IMR-90 (cell line): ENCODE results near the gene FNTB. TPM values are rescaled to one million over a fixed set of nuclear protein-coding genes. Genes with fewer than 3 reads are reported as not detected.

Source experiments
- ATAC-seq: fragments of 200-7000 bp; cut with Tn5 transposase; 2 replicates; pipeline ENCODE4 v1.9.1; 2020; ENCODE audit warnings: low read depth, mild to moderate bottlenecking, moderate library complexity
- BruUV-seq: library from RNA; stranded (reverse); fragments of 400-500 nt; replicated peaks from 2 replicates; lab custom pipeline; 2021; lab: Mats Ljungman, UMichigan
- CTCF ChIA-PET: fragments of 300-600 bp; formaldehyde crosslinking; extraction: SDS; loops from one replicate; lab custom pipeline; 2021; ENCODE audit warnings: antibody characterized with exemption; lab: Yijun Ruan, JAX
- POLR2A ChIA-PET: fragments of 300-600 bp; sonication (Branson Sonifier 250); formaldehyde crosslinking; loops from one replicate; lab custom pipeline; 2022; ENCODE audit warnings: antibody characterized with exemption; ENCODE audit not compliant: unreplicated experiment; lab: Charles Lee
- DNase-seq: peaks from one replicate; pipeline ENCODE4 v3.0.0; 2013
- H2AFZ ChIP-seq: replicated peaks from 2 replicates; pipeline ENCODE3; 2013; ENCODE audit warnings: low read length, mild to moderate bottlenecking; ENCODE audit not compliant: poor library complexity
- H2AK5ac ChIP-seq: 2 replicates; pipeline ENCODE4 v1.6.1; 2013; ENCODE audit warnings: low read depth, low read length, inconsistent platforms
- H2AK9ac ChIP-seq: replicated peaks from 2 replicates; pipeline ENCODE3; 2013; ENCODE audit warnings: mild to moderate bottlenecking, low read depth, low read length, moderate library complexity; ENCODE audit not compliant: poor library complexity
- H2BK120ac ChIP-seq: 2 replicates; pipeline ENCODE4 v1.6.1; 2013; ENCODE audit warnings: low read depth, low read length, inconsistent platforms
- H2BK15ac ChIP-seq: 3 replicates; pipeline ENCODE4 v1.6.1; 2013; ENCODE audit warnings: low read depth, low read length, inconsistent platforms
- H2BK20ac ChIP-seq: 2 replicates; pipeline ENCODE4 v1.6.1; 2013; ENCODE audit warnings: low read depth, mild to moderate bottlenecking, inconsistent platforms, low read length, moderate library complexity
- H2BK5ac ChIP-seq: 2 replicates; pipeline ENCODE4 v1.6.1; 2013; ENCODE audit warnings: mild to moderate bottlenecking, low read depth, low read length, inconsistent platforms; ENCODE audit not compliant: poor library complexity, severe bottlenecking
- H3K14ac ChIP-seq: replicated peaks from 2 replicates; pipeline ENCODE4 v1.6.1; 2013; ENCODE audit warnings: low read depth, low read length, inconsistent platforms
- H3K18ac ChIP-seq: 2 replicates; pipeline ENCODE4 v1.6.1; 2013; ENCODE audit warnings: low read depth, low read length, control low read depth
- H3K23ac ChIP-seq: 2 replicates; pipeline ENCODE4 v1.6.1; 2013; ENCODE audit warnings: low read depth, low read length, inconsistent platforms
- H3K27ac ChIP-seq: 2 replicates; pipeline ENCODE4 v1.5.1; 2013; ENCODE audit warnings: mild to moderate bottlenecking, control low read depth, low read length; ENCODE audit not compliant: insufficient read depth
- H3K27me3 ChIP-seq: 2 replicates; pipeline ENCODE4 v1.6.1; 2013; ENCODE audit warnings: low read length; ENCODE audit not compliant: control insufficient read depth, insufficient read depth
- H3K36me3 ChIP-seq: 2 replicates; pipeline ENCODE4 v1.6.1; 2013; ENCODE audit warnings: low read length, mixed read lengths; ENCODE audit not compliant: control insufficient read depth, insufficient read depth
- H3K4ac ChIP-seq: 2 replicates; pipeline ENCODE4 v1.6.1; 2013; ENCODE audit warnings: low read depth, low read length, inconsistent platforms
- H3K4me1 ChIP-seq: 2 replicates; pipeline ENCODE4 v1.6.1; 2013; ENCODE audit warnings: low read length, mixed read lengths; ENCODE audit not compliant: control insufficient read depth, insufficient read depth
- H3K4me2 ChIP-seq: 2 replicates; pipeline ENCODE4 v1.6.1; 2013; ENCODE audit warnings: low read depth, mild to moderate bottlenecking, control low read depth, low read length, moderate library complexity
- H3K4me3 ChIP-seq: 2 replicates; pipeline ENCODE4 v1.5.1; 2013; ENCODE audit warnings: low read depth, mild to moderate bottlenecking, control low read depth, low read length, moderate library complexity; ENCODE audit not compliant: insufficient read depth
- H3K56ac ChIP-seq: 2 replicates; pipeline ENCODE4 v1.6.1; 2013; ENCODE audit warnings: low read length, inconsistent platforms; ENCODE audit not compliant: insufficient read depth; ENCODE audit errors: extremely low read depth
- H3K79me1 ChIP-seq, 2 experiments: 2 replicates each; pipeline ENCODE4 v1.6.1; 2013; ENCODE audit warnings: low read length in 2 of 2, inconsistent platforms in 1 of 2, low read depth in 1 of 2
- H3K9ac ChIP-seq: 2 replicates; pipeline ENCODE4 v1.6.1; 2013; ENCODE audit warnings: low read depth, low read length, control low read depth
- H3K9me1 ChIP-seq: 2 replicates; pipeline ENCODE4 v1.6.1; 2013; ENCODE audit warnings: low read length, inconsistent platforms; ENCODE audit not compliant: insufficient read depth
- H3K9me3 ChIP-seq: 2 replicates; pipeline ENCODE4 v1.6.1; 2013; ENCODE audit warnings: low read length; ENCODE audit not compliant: control insufficient read depth, insufficient read depth
- H4K20me1 ChIP-seq: 2 replicates; pipeline ENCODE4 v1.6.1; 2013; ENCODE audit warnings: low read length, inconsistent platforms; ENCODE audit not compliant: insufficient read depth
- H4K5ac ChIP-seq: 2 replicates; pipeline ENCODE4 v1.6.1; 2013; ENCODE audit warnings: mild to moderate bottlenecking, low read depth, low read length, control low read depth
- H4K8ac ChIP-seq, 2 experiments: 2 replicates each; pipeline ENCODE4 v1.6.1; 2013; ENCODE audit warnings: low read depth in 2 of 2, low read length in 2 of 2, control low read depth in 1 of 2, inconsistent platforms in 1 of 2
- H4K91ac ChIP-seq: 2 replicates; pipeline ENCODE4 v1.6.1; 2013; ENCODE audit warnings: low read depth, low read length, inconsistent platforms; ENCODE audit not compliant: insufficient read depth
- BHLHE40 ChIP-seq: fragments of 150-350 bp; IDR thresholded peaks from 2 replicates; pipeline ENCODE4 v1.6.1; 2016; ENCODE audit warnings: mild to moderate bottlenecking, low read depth, low read length
- CHD1 ChIP-seq: IDR thresholded peaks from 2 replicates; pipeline ENCODE4 v1.6.1; 2012; ENCODE audit warnings: low read depth, low read length, improper control_type of control experiment
- WGBS, 2 experiments: methylation state at CpG; one replicate each; pipeline versions ENCODE4 v1.1.5 to v1.1.7; 2013; ENCODE audit warnings: missing lambda C conversion rate in 2 of 2; ENCODE audit not compliant: insufficient read length in 1 of 2; ENCODE audit errors: extremely low coverage in 2 of 2; 5-methylcytosine and 5-hydroxymethylcytosine counted together
- dilution Hi-C: fragments of 300-500 bp; cut with HindIII; formaldehyde crosslinking; loops from one replicate; pipeline ENCODE4 v1.14.3; 2018; ENCODE audit warnings: low sequenced_read_pairs; ENCODE audit not compliant: unreplicated experiment
- in situ Hi-C: fragments of 300-500 bp; cut with MboI; formaldehyde crosslinking; loops from 3 replicates; pipeline ENCODE4 v1.14.3; 2019; ENCODE audit warnings: low sequenced_read_pairs, inconsistent platforms, mixed read lengths
- intact Hi-C: fragments of 100-400 bp; cut with micrococcal nuclease; formaldehyde crosslinking; loops from 2 replicates; pipeline ENCODE4 v1.10.0; 2022
- polyA plus RNA-seq, 3 experiments: library from polyadenylated mRNA; depleted of rRNA; stranded (reverse); fragments of >200 nt; gene quantifications; 2 replicates each; pipeline ENCODE4 v1.2.3, GENCODE V29; 2012; ENCODE audit warnings: low replicate concordance in 1 of 3
- total RNA-seq: library from RNA; depleted of rRNA; stranded (reverse); fragments of >200 nt; gene quantifications from 2 replicates; pipeline ENCODE4 v1.2.3, GENCODE V29; 2012

FNTB gene
- total and polyA plus RNA-seq, 2 of the 4 experiments (the other 2 are of a cell fraction), result 9.9 to 18.5 TPM

DNA sequence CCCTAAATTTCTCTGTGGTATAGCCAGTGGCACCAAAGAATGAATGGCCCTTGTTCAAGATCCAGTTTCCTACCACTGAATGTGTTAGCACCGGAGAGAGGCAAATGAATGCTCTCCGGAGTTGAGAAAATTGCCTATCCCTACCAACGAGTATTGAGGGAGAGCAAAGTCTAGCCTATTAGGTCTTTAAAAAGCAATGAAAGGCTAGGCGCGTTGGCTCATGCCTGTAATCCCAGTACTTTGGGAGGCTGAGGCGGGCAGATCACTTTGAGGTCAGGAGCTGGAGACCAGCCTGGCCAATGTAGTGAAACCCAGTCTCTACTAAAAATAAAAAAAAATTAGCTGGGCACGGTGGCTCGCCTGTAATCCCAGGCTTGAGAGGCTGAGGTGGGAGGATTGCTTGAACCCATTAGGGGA is 13.7 kb upstream of the FNTB start:
- WGBS, 2 experiments, result no CpG with 5 or more reads among the region's 8 CpGs

More for the DNA sequence above, 13.7 kb upstream of the FNTB start:
- ChIA-PET CTCF (no interaction called here), POLR2A (no interaction called here)
- H3K79me1 ChIP-seq, result no peaks in the 10 kb centered on the region; a peak in 2 of 4 replicates
- no peak overlapping the region for H3K56ac ChIP-seq
- H3K27me3 ChIP-seq, result peaks cover 9% of the 10 kb centered on the region; the same call in 1 of the 2 replicates
- ATAC-seq, result no peak
- no peak overlapping the region for H3K9ac ChIP-seq
- H2BK120ac ChIP-seq, result no peak overlapping the region
- in situ Hi-C loops (no loop called here), dilution Hi-C loops (no loop called here), intact Hi-C loops (no loop called here)
- H2AK5ac ChIP-seq, result no peak overlapping the region
- H4K91ac ChIP-seq, result no peak overlapping the region
- H4K5ac ChIP-seq, result no peak overlapping the region
- no peaks in the 10 kb centered on the region for H3K36me3 ChIP-seq
- peak overlapping the region in 1 of 2 experiments; percentile 66; a peak in 1 of 4 replicates for H4K8ac ChIP-seq
- no peak overlapping the region; the same call in 1 of the 2 replicates for H3K4me3 ChIP-seq
- H3K4me1 ChIP-seq, result peaks cover 6% of the 10 kb centered on the region
- H3K27ac ChIP-seq, result no peak overlapping the region
- H3K9me3 ChIP-seq, result no peaks in the 10 kb centered on the region
- H4K20me1 ChIP-seq, result no peaks in the 10 kb centered on the region
- H3K23ac ChIP-seq, result no peak overlapping the region
- DNase-seq, result no peak
- BruUV-seq, result no TSS peak
- H2AK9ac ChIP-seq, result no peak overlapping the region
- no peak overlapping the region for H2BK20ac ChIP-seq
- no peak overlapping the region for H3K4me2 ChIP-seq
- no peak overlapping the region for H2BK15ac ChIP-seq
- no peak overlapping the region for H3K4ac ChIP-seq
- H3K9me1 ChIP-seq, result no peaks in the 10 kb centered on the region
- H2AFZ ChIP-seq, result peak overlapping the region; percentile 46
- H3K18ac ChIP-seq, result no peak overlapping the region
- TF ChIP-seq BHLHE40 (no peak), CHD1 (no peak)
- H2BK5ac ChIP-seq, result no peak overlapping the region
- H3K14ac ChIP-seq, result no peak overlapping the region
